H1 (cell line): Measurements from ENCODE around the gene SCYGR1. TPM values are rescaled to one million over a fixed set of nuclear protein-coding genes. Genes with fewer than 3 reads are reported as not detected.

Source experiments
- ASH2L ChIP-seq: fragments of 200-600, 300-600 bp; sonication (generic); IDR thresholded peaks from one replicate; pipeline ENCODE4 v1.7.1; 2017; ENCODE audit warnings: low read length
- BCL11A ChIP-seq, 2 experiments: IDR thresholded peaks; one replicate each; pipeline ENCODE4 v1.6.1; 2011; ENCODE audit warnings: low read depth in 2 of 2, low read length in 2 of 2, mild to moderate bottlenecking in 2 of 2
- MAX ChIP-seq: IDR thresholded peaks from 2 replicates; pipeline ENCODE4 v1.6.1; 2012; ENCODE audit warnings: inconsistent platforms
- TAF1 ChIP-seq: IDR thresholded peaks from 2 replicates; pipeline ENCODE4 v1.6.1; 2011; ENCODE audit warnings: mild to moderate bottlenecking, low read depth, low read length
- polyA plus RNA-seq, 7 experiments: library from polyadenylated mRNA; depleted of rRNA in 3 of 7; stranded (reverse) in 5 of 7; unstranded in 2 of 7; fragments of >200 nt in 5 of 7; fragments of 200-250 nt in 2 of 7; gene quantifications; 1 replicate in 5 of 7; 2 replicates in 1 of 7; 4 replicates in 1 of 7; pipeline versions ENCODE4 v1.2.1 to v1.2.3, GENCODE V29; 2011 to 2013; ENCODE audit warnings: missing spikeins in 2 of 7, mixed read lengths in 2 of 7
- total RNA-seq: library from RNA; stranded (reverse); fragmentation: NEBNext Ultra II Directional; extraction: Animal tissue kit (Norgen Biotek cat#: 25700); gene quantifications from 2 replicates; pipeline ENCODE4 v1.2.1, GENCODE V29; 2021

Gene SCYGR1
- total and polyA plus RNA-seq, 2 of the 8 experiments (the other 6 are each of a cell fraction or from before 2014, with no cell fraction given): not detected

- TF ChIP-seq MAX: no peak
- no peak for TF ChIP-seq TAF1
- no peak for TF ChIP-seq BCL11A (IDR thresholded peaks at IDR 0.05; ENCODE audit: low read depth in 2 of 2, low read length in 2 of 2)
- no peak for TF ChIP-seq ASH2L
These were observed 48.6 kb downstream of the SCYGR1 start (continued) for GRCh38 chr2:227339098-227339599.

Other genes with a start within 250 kb of the SCYGR1 start
- gene COL4A4, start 223.7 kb downstream of the SCYGR1 start, total RNA-seq: 0.67 and 1.7 TPM in 2 replicates
- 0.33 TPM in 2 replicates for gene COL4A4, start 223.7 kb downstream of the SCYGR1 start, polyA plus RNA-seq (2011; rRNA removed)
- gene COL4A3, start 223.3 kb downstream of the SCYGR1 start, total RNA-seq: 0.17 and 0.34 TPM in 2 replicates
- gene COL4A3, start 223.3 kb downstream of the SCYGR1 start, polyA plus RNA-seq (2011; rRNA removed): 0.12 and 0.28 TPM in 2 replicates
- 86.8 and 89.5 TPM in 2 replicates for gene MFF, start 62.7 kb downstream of the SCYGR1 start, total RNA-seq
- gene MFF, start 62.7 kb downstream of the SCYGR1 start, polyA plus RNA-seq (2011; rRNA removed): 26.4 and 36.2 TPM in 2 replicates
- gene TM4SF20, start 8.6 kb downstream of the SCYGR1 start, total RNA-seq: not detected in 2 replicates
- not detected in 2 replicates for gene TM4SF20, start 8.6 kb downstream of the SCYGR1 start, polyA plus RNA-seq (2011; rRNA removed)
- gene AGFG1, start 84.2 kb upstream of the SCYGR1 start, total RNA-seq: 102 and 108 TPM in 2 replicates
- gene AGFG1, start 84.2 kb upstream of the SCYGR1 start, polyA plus RNA-seq (2011; rRNA removed): 109 and 147 TPM in 2 replicates
- gene SCYGR2, start 210.9 kb upstream of the SCYGR1 start, total RNA-seq: not detected in 2 replicates
- gene SCYGR2, start 210.9 kb upstream of the SCYGR1 start, polyA plus RNA-seq (2011; rRNA removed): not detected in 2 replicates
- gene SCYGR3, start 226.9 kb upstream of the SCYGR1 start, total RNA-seq: not detected in 2 replicates
- gene SCYGR3, start 226.9 kb upstream of the SCYGR1 start, polyA plus RNA-seq (2011; rRNA removed): not detected in 2 replicates
- not detected in 2 replicates for gene SCYGR4, start 229.5 kb upstream of the SCYGR1 start, total RNA-seq
- gene SCYGR4, start 229.5 kb upstream of the SCYGR1 start, polyA plus RNA-seq (2011; rRNA removed): not detected in 2 replicates